WTC11 (cell line): Measurements from ENCODE around the gene HS3ST3A1. TPM values are rescaled to one million over a fixed set of nuclear protein-coding genes. Genes with fewer than 3 reads are reported as not detected.

Experiments
- ATAC-seq: fragments of 200-7000 bp; cut with Tn5 transposase; 2 replicates; pipeline ENCODE4 v1.10.0; 2021; ENCODE audit warnings: mild to moderate bottlenecking, moderate library complexity
- CTCF ChIA-PET: fragments of 300-600 bp; sonication (Branson Sonifier 250); formaldehyde crosslinking; loops from one replicate; lab custom pipeline; 2021; ENCODE audit warnings: antibody characterized with exemption; lab: Charles Lee
- POLR2A ChIA-PET: fragments of 350-600 bp; sonication (Branson Sonifier 250); formaldehyde crosslinking; loops from one replicate; lab custom pipeline; 2021; ENCODE audit warnings: antibody characterized with exemption; lab: Charles Lee
- DNase-seq: peaks from one replicate; pipeline ENCODE4 v3.0.0; 2021; ENCODE audit warnings: low spot score
- H3K27ac Mint-ChIP-seq: 2 replicates; pipeline ENCODE4 v1.8.0; 2021; ENCODE audit warnings: mixed read lengths
- H3K27me3 Mint-ChIP-seq: 2 replicates; pipeline ENCODE4 v1.8.0; 2021; ENCODE audit warnings: low read depth, mild to moderate bottlenecking, moderate library complexity, mixed read lengths
- H3K36me3 Mint-ChIP-seq: 2 replicates; pipeline ENCODE4 v1.8.0; 2021; ENCODE audit warnings: mixed read lengths
- H3K4me1 Mint-ChIP-seq: 2 replicates; pipeline ENCODE4 v1.8.0; 2022; ENCODE audit warnings: mixed read lengths
- H3K4me3 Mint-ChIP-seq: 2 replicates; pipeline ENCODE4 v1.8.0; 2021; ENCODE audit warnings: mild to moderate bottlenecking, moderate library complexity, mixed read lengths
- H3K9me3 Mint-ChIP-seq: 2 replicates; pipeline ENCODE4 v1.8.0; 2021; ENCODE audit warnings: mixed read lengths
- CREM ChIP-seq: sonication (generic); formaldehyde crosslinking; IDR thresholded peaks from 2 replicates; pipeline ENCODE4 v1.8.1; 2022; ENCODE audit warnings: mild to moderate bottlenecking, missing genetic modification reagents, moderate library complexity
- ETV6 ChIP-seq: sonication (generic); formaldehyde crosslinking; IDR thresholded peaks from 2 replicates; pipeline ENCODE4 v1.8.1; 2022; ENCODE audit warnings: mild to moderate bottlenecking, missing genetic modification reagents
- FOXP1 ChIP-seq: sonication (generic); formaldehyde crosslinking; IDR thresholded peaks from 2 replicates; pipeline ENCODE4 v1.8.0; 2022; ENCODE audit warnings: missing genetic modification reagents, mild to moderate bottlenecking, moderate library complexity, borderline replicate concordance
- GRHL2 ChIP-seq: fragments of 250-450 bp; sonication (Bioruptor Pico); IDR thresholded peaks from 2 replicates; pipeline ENCODE4 v1.8.0; 2022; ENCODE audit warnings: mild to moderate bottlenecking, moderate library complexity; ENCODE audit not compliant: insufficient replicate concordance, severe bottlenecking
- GTF2I ChIP-seq: fragments of 250-450 bp; sonication (Bioruptor Pico); conservative IDR thresholded peaks from 2 replicates; pipeline ENCODE4 v1.4.0; 2021; ENCODE audit warnings: mild to moderate bottlenecking
- IRF2 ChIP-seq: sonication (generic); formaldehyde crosslinking; IDR thresholded peaks from 2 replicates; pipeline ENCODE4 v1.8.0; 2022; ENCODE audit warnings: low read depth, missing genetic modification reagents, borderline replicate concordance
- MYBL2 ChIP-seq: sonication (generic); formaldehyde crosslinking; IDR thresholded peaks from 2 replicates; pipeline ENCODE4 v1.8.1; 2023; ENCODE audit warnings: mild to moderate bottlenecking, moderate library complexity, missing genetic modification reagents
- NFE2L1 ChIP-seq: sonication (generic); formaldehyde crosslinking; IDR thresholded peaks from 2 replicates; pipeline ENCODE4 v1.8.1; 2023; ENCODE audit warnings: missing genetic modification reagents
- PRRX2 ChIP-seq: fragments of 250-450 bp; sonication (Bioruptor Pico); IDR thresholded peaks from 2 replicates; pipeline ENCODE4 v1.8.0; 2021; ENCODE audit warnings: mild to moderate bottlenecking
- SMAD3 ChIP-seq: sonication (generic); formaldehyde crosslinking; IDR thresholded peaks from 2 replicates; pipeline ENCODE4 v1.8.0; 2022; ENCODE audit warnings: missing genetic modification reagents, mild to moderate bottlenecking, borderline replicate concordance
- TCF7 ChIP-seq: sonication (generic); formaldehyde crosslinking; IDR thresholded peaks from 2 replicates; pipeline ENCODE4 v1.8.0; 2022; ENCODE audit warnings: mild to moderate bottlenecking, low read depth, missing genetic modification reagents, moderate library complexity
- TEAD1 ChIP-seq: sonication (generic); formaldehyde crosslinking; IDR thresholded peaks from 2 replicates; pipeline ENCODE4 v1.8.0; 2022; ENCODE audit warnings: mild to moderate bottlenecking, missing genetic modification reagents
- ZBTB21 ChIP-seq: sonication (generic); formaldehyde crosslinking; IDR thresholded peaks from 2 replicates; pipeline ENCODE4 v1.8.1; 2023; ENCODE audit warnings: mild to moderate bottlenecking, missing genetic modification reagents, borderline replicate concordance
- ZNF121 ChIP-seq: sonication (generic); formaldehyde crosslinking; IDR thresholded peaks from 2 replicates; pipeline ENCODE4 v1.8.0; 2023; ENCODE audit warnings: missing genetic modification reagents
- ZNF232 ChIP-seq: sonication (generic); formaldehyde crosslinking; IDR thresholded peaks from 2 replicates; pipeline ENCODE4 v1.8.0; 2022; ENCODE audit warnings: mild to moderate bottlenecking, missing genetic modification reagents
- ZNF263 ChIP-seq: sonication (generic); formaldehyde crosslinking; IDR thresholded peaks from 2 replicates; pipeline ENCODE4 v1.8.1; 2022; ENCODE audit warnings: low read depth, mild to moderate bottlenecking, moderate library complexity, missing genetic modification reagents
- total RNA-seq: library from RNA; stranded (reverse); gene quantifications from 3 replicates; pipeline ENCODE4 v1.2.3, GENCODE V29; 2021
- TF ChIP-seq, protein P1 (sequence below): sonication (generic); formaldehyde crosslinking; IDR thresholded peaks from 2 replicates; pipeline ENCODE4 v1.8.1; 2022; ENCODE audit warnings: missing genetic modification reagents, borderline replicate concordance
- TF ChIP-seq, protein P2 (sequence below): sonication (generic); formaldehyde crosslinking; IDR thresholded peaks from 2 replicates; pipeline ENCODE4 v1.8.1; 2023; ENCODE audit warnings: mild to moderate bottlenecking, missing genetic modification reagents, moderate library complexity
- TF ChIP-seq, protein P3 (sequence below): sonication (generic); formaldehyde crosslinking; IDR thresholded peaks from 2 replicates; pipeline ENCODE4 v1.8.1; 2023; ENCODE audit warnings: mild to moderate bottlenecking, moderate library complexity, missing genetic modification reagents
- TF ChIP-seq, protein P4 (sequence below): sonication (generic); formaldehyde crosslinking; IDR thresholded peaks from 2 replicates; pipeline ENCODE4 v1.8.0; 2022; ENCODE audit warnings: mild to moderate bottlenecking, missing genetic modification reagents
- TF ChIP-seq, protein P5 (sequence below): sonication (generic); formaldehyde crosslinking; IDR thresholded peaks from 2 replicates; pipeline ENCODE4 v1.8.0; 2023; ENCODE audit warnings: mild to moderate bottlenecking, missing genetic modification reagents
- TF ChIP-seq, protein P6 (sequence below): sonication (generic); formaldehyde crosslinking; IDR thresholded peaks from 2 replicates; pipeline ENCODE4 v1.8.0; 2022; ENCODE audit warnings: mild to moderate bottlenecking, missing genetic modification reagents

Gene HS3ST3A1
- total RNA-seq, 1 experiment from 2014 or later: 9.7 TPM

DNA sequence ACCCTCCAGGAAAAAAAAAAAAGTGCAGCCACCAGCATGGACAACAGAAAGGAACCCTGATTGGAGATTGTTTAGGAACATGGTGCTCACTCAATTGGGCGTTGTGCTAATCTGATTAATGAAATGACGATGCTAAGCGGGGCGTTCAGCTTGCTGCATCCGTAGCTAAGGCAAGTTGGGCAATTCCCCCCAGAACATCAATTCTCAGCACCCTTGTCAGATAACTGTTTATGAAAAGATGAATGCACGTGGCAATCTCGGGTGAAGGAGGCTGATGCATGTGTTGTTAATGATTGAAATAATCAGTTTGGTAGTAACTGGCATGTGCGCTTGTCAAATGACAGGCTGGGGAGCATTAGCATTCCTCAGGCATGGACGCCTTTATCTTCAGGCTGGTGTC, 57.0 kb downstream of the HS3ST3A1 start (continued):
- TF ChIP-seq GTF2I (CRISPR knock-in tag) (no peak), TCF7 (no peak)

DNA sequence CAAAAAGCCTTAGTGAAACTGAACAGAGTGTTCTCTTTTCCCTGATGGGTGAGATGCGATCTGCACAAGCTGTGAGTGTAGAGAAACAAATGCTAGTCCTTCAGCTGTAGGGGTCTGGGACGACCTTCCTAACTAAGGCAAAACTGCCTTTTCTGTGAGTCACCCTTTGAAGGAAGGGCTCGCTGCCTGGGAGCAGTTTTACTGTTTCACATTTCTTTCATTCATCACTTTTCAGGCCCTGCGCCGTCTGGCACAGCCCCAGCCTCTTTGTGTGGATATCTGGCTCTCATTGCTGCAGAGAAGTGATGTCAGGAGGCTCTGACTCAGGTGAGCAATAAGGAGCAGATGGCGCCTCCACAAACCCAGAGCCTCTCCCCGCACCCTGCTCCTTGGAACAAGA, 57.4 kb downstream of the HS3ST3A1 start:
- Mint-ChIP-seq H3K9me3 (peaks cover 26% of the 10 kb centered on the region), H3K4me1 (peaks cover 12% of the 10 kb centered on the region), H3K36me3 (peaks cover 23% of the 10 kb centered on the region), H3K4me3 (no peak overlapping the region), H3K27me3 (no peaks in the 10 kb centered on the region; the same call in 1 of the 2 replicates), H3K27ac (no peak overlapping the region)
- no peak for TF ChIP-seq IRF2 (CRISPR knock-in tag)
- no peak for TF ChIP-seq ZBTB21
- TF ChIP-seq TEAD1 (CRISPR knock-in tag): no peak
- no peak for TF ChIP-seq MYBL2 (CRISPR knock-in tag)
- no peak for TF ChIP-seq ZNF232 (CRISPR knock-in tag)
- TF ChIP-seq, protein P1, sequence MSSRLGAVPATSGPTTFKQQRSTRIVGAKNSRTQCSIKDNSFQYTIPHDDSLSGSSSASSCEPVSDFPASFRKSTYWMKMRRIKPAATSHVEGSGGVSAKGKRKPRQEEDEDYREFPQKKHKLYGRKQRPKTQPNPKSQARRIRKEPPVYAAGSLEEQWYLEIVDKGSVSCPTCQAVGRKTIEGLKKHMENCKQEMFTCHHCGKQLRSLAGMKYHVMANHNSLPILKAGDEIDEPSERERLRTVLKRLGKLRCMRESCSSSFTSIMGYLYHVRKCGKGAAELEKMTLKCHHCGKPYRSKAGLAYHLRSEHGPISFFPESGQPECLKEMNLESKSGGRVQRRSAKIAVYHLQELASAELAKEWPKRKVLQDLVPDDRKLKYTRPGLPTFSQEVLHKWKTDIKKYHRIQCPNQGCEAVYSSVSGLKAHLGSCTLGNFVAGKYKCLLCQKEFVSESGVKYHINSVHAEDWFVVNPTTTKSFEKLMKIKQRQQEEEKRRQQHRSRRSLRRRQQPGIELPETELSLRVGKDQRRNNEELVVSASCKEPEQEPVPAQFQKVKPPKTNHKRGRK (CRISPR knock-in tag): no peak
- no peak for TF ChIP-seq ETV6 (CRISPR knock-in tag)
- TF ChIP-seq PRRX2 (CRISPR knock-in tag): no peak
- ATAC-seq: no peak
- no peak for DNase-seq
- ChIA-PET POLR2A (no interaction called here), CTCF (no interaction called here)

DNA sequence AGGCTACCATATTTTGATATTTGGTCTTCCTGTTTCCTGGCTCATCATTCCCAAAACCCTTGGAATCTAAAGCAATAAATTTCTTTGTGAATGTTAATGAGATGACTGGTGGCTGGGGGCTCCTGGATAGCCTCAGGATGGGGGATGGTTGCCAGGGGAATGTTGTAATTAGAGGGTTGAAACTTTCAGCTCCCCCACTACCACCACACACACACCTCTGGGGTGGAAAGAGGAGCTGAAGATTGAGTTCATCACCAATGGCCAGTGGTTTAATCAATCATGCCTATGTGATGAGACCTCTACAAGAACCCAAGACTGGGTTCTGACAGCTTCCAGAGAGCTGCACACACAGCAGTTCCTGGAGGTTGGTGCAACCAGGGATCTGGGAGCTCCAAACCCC, 59.1 kb downstream of the HS3ST3A1 start:
- Mint-ChIP-seq H3K27me3 (no peaks in the 10 kb centered on the region; the same call in 1 of the 2 replicates), H3K27ac (no peak overlapping the region)
- DNase-seq: no peak
- TF ChIP-seq CREM (CRISPR knock-in tag): no peak
- no peak for TF ChIP-seq TCF7
- TF ChIP-seq, protein P2, sequence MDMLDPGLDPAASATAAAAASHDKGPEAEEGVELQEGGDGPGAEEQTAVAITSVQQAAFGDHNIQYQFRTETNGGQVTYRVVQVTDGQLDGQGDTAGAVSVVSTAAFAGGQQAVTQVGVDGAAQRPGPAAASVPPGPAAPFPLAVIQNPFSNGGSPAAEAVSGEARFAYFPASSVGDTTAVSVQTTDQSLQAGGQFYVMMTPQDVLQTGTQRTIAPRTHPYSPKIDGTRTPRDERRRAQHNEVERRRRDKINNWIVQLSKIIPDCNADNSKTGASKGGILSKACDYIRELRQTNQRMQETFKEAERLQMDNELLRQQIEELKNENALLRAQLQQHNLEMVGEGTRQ: no peak
- TF ChIP-seq, all 79 proteins: peak for 0
- Mint-ChIP-seq H3K4me1 (peaks cover 12% of the 10 kb centered on the region), H3K36me3 (peaks cover 21% of the 10 kb centered on the region), H3K9me3 (peaks cover 21% of the 10 kb centered on the region), H3K4me3 (no peak overlapping the region)
- no peak for ATAC-seq
- CTCF ChIA-PET: no interaction called here
- POLR2A ChIA-PET: no interaction called here

DNA sequence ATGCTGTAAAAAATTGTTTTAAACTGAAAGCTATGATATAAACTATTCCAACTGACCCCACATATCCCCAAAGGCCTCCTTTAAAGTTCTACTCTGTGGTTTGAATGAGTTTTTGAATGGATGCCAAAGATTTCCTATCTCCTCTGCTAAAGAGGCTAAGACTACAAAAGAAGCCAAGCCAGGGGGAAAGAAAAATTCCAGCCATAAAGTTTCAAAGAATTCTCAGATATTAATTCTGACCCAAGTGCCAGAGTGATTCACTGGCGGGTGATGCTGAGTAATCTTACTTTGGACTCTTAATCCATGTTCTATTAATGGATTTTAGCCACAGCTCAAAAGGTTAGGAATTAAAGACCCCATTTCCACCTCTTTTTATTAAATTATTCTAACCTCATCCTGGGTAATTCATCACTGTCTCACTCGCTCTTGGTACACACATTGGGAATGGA, 60.7 kb downstream of the HS3ST3A1 start:
- Mint-ChIP-seq H3K4me1 (peaks cover 12% of the 10 kb centered on the region), H3K4me3 (no peak overlapping the region), H3K9me3 (peaks cover 21% of the 10 kb centered on the region), H3K36me3 (peaks cover 24% of the 10 kb centered on the region), H3K27me3 (no peaks in the 10 kb centered on the region; the same call in 1 of the 2 replicates), H3K27ac (no peak overlapping the region)
- ChIA-PET CTCF (no interaction called here), POLR2A (no interaction called here)
- TF ChIP-seq ZNF121 (CRISPR knock-in tag) (no peak), GRHL2 (no peak), SMAD3 (CRISPR knock-in tag) (no peak), FOXP1 (CRISPR knock-in tag) (no peak), NFE2L1 (no peak), ZNF263 (CRISPR knock-in tag) (no peak)
- TF ChIP-seq, protein P3, sequence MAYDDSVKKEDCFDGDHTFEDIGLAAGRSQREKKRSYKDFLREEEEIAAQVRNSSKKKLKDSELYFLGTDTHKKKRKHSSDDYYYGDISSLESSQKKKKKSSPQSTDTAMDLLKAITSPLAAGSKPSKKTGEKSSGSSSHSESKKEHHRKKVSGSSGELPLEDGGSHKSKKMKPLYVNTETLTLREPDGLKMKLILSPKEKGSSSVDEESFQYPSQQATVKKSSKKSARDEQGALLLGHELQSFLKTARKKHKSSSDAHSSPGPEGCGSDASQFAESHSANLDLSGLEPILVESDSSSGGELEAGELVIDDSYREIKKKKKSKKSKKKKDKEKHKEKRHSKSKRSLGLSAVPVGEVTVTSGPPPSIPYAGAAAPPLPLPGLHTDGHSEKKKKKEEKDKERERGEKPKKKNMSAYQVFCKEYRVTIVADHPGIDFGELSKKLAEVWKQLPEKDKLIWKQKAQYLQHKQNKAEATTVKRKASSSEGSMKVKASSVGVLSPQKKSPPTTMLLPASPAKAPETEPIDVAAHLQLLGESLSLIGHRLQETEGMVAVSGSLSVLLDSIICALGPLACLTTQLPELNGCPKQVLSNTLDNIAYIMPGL (CRISPR knock-in tag): no peak
- TF ChIP-seq, protein P4, sequence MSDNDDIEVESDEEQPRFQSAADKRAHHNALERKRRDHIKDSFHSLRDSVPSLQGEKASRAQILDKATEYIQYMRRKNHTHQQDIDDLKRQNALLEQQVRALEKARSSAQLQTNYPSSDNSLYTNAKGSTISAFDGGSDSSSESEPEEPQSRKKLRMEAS (CRISPR knock-in tag): no peak
- TF ChIP-seq, protein P5, sequence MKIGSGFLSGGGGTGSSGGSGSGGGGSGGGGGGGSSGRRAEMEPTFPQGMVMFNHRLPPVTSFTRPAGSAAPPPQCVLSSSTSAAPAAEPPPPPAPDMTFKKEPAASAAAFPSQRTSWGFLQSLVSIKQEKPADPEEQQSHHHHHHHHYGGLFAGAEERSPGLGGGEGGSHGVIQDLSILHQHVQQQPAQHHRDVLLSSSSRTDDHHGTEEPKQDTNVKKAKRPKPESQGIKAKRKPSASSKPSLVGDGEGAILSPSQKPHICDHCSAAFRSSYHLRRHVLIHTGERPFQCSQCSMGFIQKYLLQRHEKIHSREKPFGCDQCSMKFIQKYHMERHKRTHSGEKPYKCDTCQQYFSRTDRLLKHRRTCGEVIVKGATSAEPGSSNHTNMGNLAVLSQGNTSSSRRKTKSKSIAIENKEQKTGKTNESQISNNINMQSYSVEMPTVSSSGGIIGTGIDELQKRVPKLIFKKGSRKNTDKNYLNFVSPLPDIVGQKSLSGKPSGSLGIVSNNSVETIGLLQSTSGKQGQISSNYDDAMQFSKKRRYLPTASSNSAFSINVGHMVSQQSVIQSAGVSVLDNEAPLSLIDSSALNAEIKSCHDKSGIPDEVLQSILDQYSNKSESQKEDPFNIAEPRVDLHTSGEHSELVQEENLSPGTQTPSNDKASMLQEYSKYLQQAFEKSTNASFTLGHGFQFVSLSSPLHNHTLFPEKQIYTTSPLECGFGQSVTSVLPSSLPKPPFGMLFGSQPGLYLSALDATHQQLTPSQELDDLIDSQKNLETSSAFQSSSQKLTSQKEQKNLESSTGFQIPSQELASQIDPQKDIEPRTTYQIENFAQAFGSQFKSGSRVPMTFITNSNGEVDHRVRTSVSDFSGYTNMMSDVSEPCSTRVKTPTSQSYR (CRISPR knock-in tag): no peak
- TF ChIP-seq, protein P6, sequence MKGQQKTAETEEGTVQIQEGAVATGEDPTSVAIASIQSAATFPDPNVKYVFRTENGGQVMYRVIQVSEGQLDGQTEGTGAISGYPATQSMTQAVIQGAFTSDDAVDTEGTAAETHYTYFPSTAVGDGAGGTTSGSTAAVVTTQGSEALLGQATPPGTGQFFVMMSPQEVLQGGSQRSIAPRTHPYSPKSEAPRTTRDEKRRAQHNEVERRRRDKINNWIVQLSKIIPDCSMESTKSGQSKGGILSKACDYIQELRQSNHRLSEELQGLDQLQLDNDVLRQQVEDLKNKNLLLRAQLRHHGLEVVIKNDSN: no peak
- ATAC-seq (no peak), DNase-seq (no peak)
